ENCODE measurements around the gene GHITM.

DNA sequence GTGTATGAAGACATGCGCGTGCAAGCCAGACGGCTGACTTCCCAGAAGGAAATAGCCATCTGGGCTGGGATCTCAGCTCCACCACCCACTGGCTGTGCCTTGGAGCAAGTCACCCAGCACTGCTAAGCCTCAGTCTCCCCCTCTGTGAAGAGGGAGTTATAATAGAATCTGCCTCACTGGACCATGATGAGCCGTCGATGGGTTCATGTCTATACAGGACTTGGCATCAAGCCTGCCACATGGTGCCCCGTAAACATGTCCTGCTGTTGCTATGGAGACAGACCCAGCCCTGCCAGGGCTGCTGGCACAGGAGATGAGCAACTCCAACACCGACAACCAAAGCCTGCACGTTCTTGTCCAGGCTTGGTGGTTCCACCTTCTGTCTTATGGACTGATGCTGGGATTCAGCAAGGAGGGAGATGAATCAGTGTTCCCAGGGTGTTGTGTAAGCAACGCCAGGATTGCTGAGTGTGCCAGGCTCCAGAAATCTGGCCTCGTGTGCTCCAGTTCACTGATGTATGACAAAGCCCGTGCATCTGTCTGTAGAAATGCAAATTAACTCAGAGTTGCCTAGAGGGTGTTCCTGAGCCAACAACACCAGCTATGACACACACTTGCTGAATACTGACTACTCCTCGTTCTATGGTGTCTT, 39.9 kb downstream of the GHITM start:
- peak; percentile 41 to 47 for TF ChIP-seq POLR2AphosphoS5 (IDR thresholded peaks at IDR 0.05; ENCODE audit: insufficient read depth in 1 of 2, low read depth in 1 of 2)
- TF ChIP-seq CTCF (IDR thresholded peaks at IDR 0.05), result no peak
- TF ChIP-seq POLR2A (IDR thresholded peaks at IDR 0.05), result no peak

Data from vagina (tissue), 2 donors.